Stimulated activated CD8-positive, alpha-beta memory T cell treated with anti-CD3 and anti-CD28 coated beads, Interleukin-15, amount 100 ng/mL, for 24 hours (primary cell): ENCODE measurements around the gene SUSD2.

ENCODE experiments used
- DNase-seq: peaks from one replicate; pipeline ENCODE4 v3.0.0-alpha.2; 2020; ENCODE audit warnings: low read depth

The SUSD2 gene

GRCh38 chr22:24149198-24149590, 32.1 kb upstream of the SUSD2 start:
- DNase-seq = no peak

GRCh38 chr22:24153353-24153752, 27.9 kb upstream of the SUSD2 start:
- no peak for DNase-seq

- DNase-seq = no peak
These were observed 27.3 kb upstream of the SUSD2 start for GRCh38 chr22:24153959-24154358.

- DNase-seq = no peak
These were observed 26.5 kb upstream of the SUSD2 start for GRCh38 chr22:24154826-24155225.

GRCh38 chr22:24155627-24156140, 25.6 kb upstream of the SUSD2 start:
- DNase-seq = no peak

GRCh38 chr22:24156141-24156912, 25.0 kb upstream of the SUSD2 start:
- DNase-seq = peak; percentile 29

- DNase-seq = peak; percentile 47
These were observed 24.1 kb upstream of the SUSD2 start for GRCh38 chr22:24156913-24157821.

GRCh38 chr22:24157822-24158135, 23.5 kb upstream of the SUSD2 start:
- DNase-seq = no peak

GRCh38 chr22:24159650-24160049, 21.6 kb upstream of the SUSD2 start:
- DNase-seq = no peak

GRCh38 chr22:24160546-24160945, 20.7 kb upstream of the SUSD2 start:
- DNase-seq = no peak

GRCh38 chr22:24161485-24161884, 19.8 kb upstream of the SUSD2 start:
- DNase-seq = no peak

- DNase-seq = no peak
These were observed 19.4 kb upstream of the SUSD2 start for GRCh38 chr22:24161909-24162308.

- DNase-seq = no peak
These were observed 18.9 kb upstream of the SUSD2 start for GRCh38 chr22:24162436-24162835.

- DNase-seq = no peak
These were observed 17.0 kb upstream of the SUSD2 start for GRCh38 chr22:24164243-24164642.

- DNase-seq = no peak
These were observed 16.3 kb upstream of the SUSD2 start for GRCh38 chr22:24164940-24165339.

- DNase-seq = no peak
These were observed 15.6 kb upstream of the SUSD2 start for GRCh38 chr22:24165673-24166072.

GRCh38 chr22:24166811-24167210, 14.5 kb upstream of the SUSD2 start:
- no peak for DNase-seq

GRCh38 chr22:24169439-24170058, 11.7 kb upstream of the SUSD2 start:
- DNase-seq = no peak

- DNase-seq = no peak
These were observed 11.1 kb upstream of the SUSD2 start for GRCh38 chr22:24170188-24170587.

GRCh38 chr22:24170632-24171031, 10.7 kb upstream of the SUSD2 start:
- no peak for DNase-seq

GRCh38 chr22:24171822-24172221, 9.5 kb upstream of the SUSD2 start:
- DNase-seq = no peak

GRCh38 chr22:24175160-24175808, 6.0 kb upstream of the SUSD2 start:
- no peak for DNase-seq
